Mammary epithelial cell (primary cell): ENCODE results near the gene SPIC.

Source experiments
- CTCF ChIP-seq, 2 donors: IDR thresholded peaks in 1 of 2; conservative IDR thresholded peaks in 1 of 2; 2 replicates each; pipeline ENCODE4 v1.5.1; 2011 to 2012; ENCODE audit warnings: inconsistent platforms in 2 of 2, low read length in 2 of 2, mild to moderate bottlenecking in 2 of 2, control low read depth in 1 of 2, low read depth in 1 of 2; ENCODE audit not compliant: insufficient read depth in 1 of 2; ENCODE audit errors: extremely low read depth in 1 of 2
- EZH2 ChIP-seq: IDR thresholded peaks from 2 replicates; pipeline ENCODE4 v1.6.1; 2012; ENCODE audit warnings: low read length, inconsistent platforms, borderline replicate concordance

- TF ChIP-seq CTCF (conservative IDR thresholded peaks at IDR 0.05 in 1 of 2, IDR thresholded peaks at IDR 0.05 in 1 of 2; ENCODE audit: extremely low read depth in 1 of 2, insufficient read depth in 1 of 2, low read depth in 1 of 2, low read length in 2 of 2) (no peak), EZH2 (no peak)
Observed at GRCh38 chr12:101474248-101474647, 888 bp upstream of the SPIC start.
